Hepatocyte (in vitro differentiated cells): ENCODE data around the gene TCF7L1. TPM values are rescaled to one million over a fixed set of nuclear protein-coding genes. Genes with fewer than 3 reads are reported as not detected.

Experiments used
- DNase-seq: peaks from one replicate; pipeline ENCODE4 v3.0.0-alpha.2; 2016; ENCODE audit warnings: low spot score
- H2AFZ ChIP-seq: fragments of 200-600 bp; sonication (generic); 2 replicates; pipeline ENCODE4 v1.6.0; 2016; ENCODE audit warnings: antibody characterized with exemption, mild to moderate bottlenecking
- H3K27ac ChIP-seq: fragments of 200-600 bp; sonication (generic); 2 replicates; pipeline ENCODE4 v1.5.1; 2016; ENCODE audit warnings: mild to moderate bottlenecking
- H3K27me3 ChIP-seq: fragments of 200-600 bp; sonication (generic); 2 replicates; pipeline ENCODE4 v1.6.1; 2016
- H3K36me3 ChIP-seq: fragments of 200-600 bp; sonication (generic); replicated peaks from 2 replicates; pipeline ENCODE4 v1.5.1; 2016; ENCODE audit warnings: low read depth; ENCODE audit not compliant: insufficient read depth
- H3K4me1 ChIP-seq: fragments of 200-600 bp; sonication (generic); 2 replicates; pipeline ENCODE4 v1.5.1; 2016; ENCODE audit warnings: mild to moderate bottlenecking, moderate library complexity; ENCODE audit not compliant: insufficient read depth
- H3K4me2 ChIP-seq: fragments of 200-600 bp; sonication (generic); 2 replicates; pipeline ENCODE4 v1.6.0; 2016
- H3K4me3 ChIP-seq: fragments of 200-600 bp; sonication (generic); 2 replicates; pipeline ENCODE4 v1.5.1; 2016; ENCODE audit warnings: mild to moderate bottlenecking
- H3K79me2 ChIP-seq: fragments of 200-600 bp; sonication (generic); 2 replicates; pipeline ENCODE4 v1.6.0; 2017; ENCODE audit warnings: mild to moderate bottlenecking
- H3K9me2 ChIP-seq: fragments of 200-600 bp; sonication (generic); replicated peaks from 2 replicates; pipeline ENCODE4 v1.6.0; 2017; ENCODE audit warnings: mild to moderate bottlenecking; ENCODE audit not compliant: insufficient read depth
- H3K9me3 ChIP-seq: fragments of 200-600 bp; sonication (generic); 2 replicates; pipeline ENCODE4 v1.5.1; 2016; ENCODE audit warnings: low read depth, mild to moderate bottlenecking
- H4K20me1 ChIP-seq: fragments of 200-600 bp; sonication (generic); 2 replicates; pipeline ENCODE4 v1.6.0; 2016; ENCODE audit warnings: mild to moderate bottlenecking; ENCODE audit not compliant: insufficient read depth, poor library complexity, severe bottlenecking
- CTCF ChIP-seq: fragments of 200-600 bp; sonication (generic); IDR thresholded peaks from 2 replicates; pipeline ENCODE4 v1.5.1; 2016; ENCODE audit warnings: antibody characterized with exemption, mild to moderate bottlenecking; ENCODE audit not compliant: poor library complexity
- EZH2 ChIP-seq: fragments of 200-600 bp; sonication (generic); IDR thresholded peaks from 2 replicates; pipeline ENCODE4 v1.6.1; 2016; ENCODE audit warnings: antibody characterized with exemption, mild to moderate bottlenecking, borderline replicate concordance
- EZH2phosphoT487 ChIP-seq: fragments of 200-600 bp; sonication (generic); IDR thresholded peaks from one replicate; pipeline ENCODE4 v1.6.1; 2018; ENCODE audit warnings: antibody characterized with exemption, mild to moderate bottlenecking, low read depth, moderate library complexity; ENCODE audit not compliant: unreplicated experiment, severe bottlenecking
- WGBS: methylation state at CpG from one replicate; pipeline ENCODE4 v1.1.6; 2016; ENCODE audit warnings: low lambda C conversion rate; ENCODE audit errors: missing lambda C conversion rate; 5-methylcytosine and 5-hydroxymethylcytosine counted together
- polyA plus RNA-seq: library from polyadenylated mRNA; unstranded; fragments of >200 nt; fragmentation: Nextera tagmentation; extraction: Ambion mirVana; gene quantifications from 2 replicates; pipeline ENCODE4 v1.2.1, GENCODE V29; 2016
- total RNA-seq: library from RNA; depleted of rRNA; stranded (reverse); fragments of >200 nt; gene quantifications from 2 replicates; pipeline ENCODE4 v1.2.3, GENCODE V29; 2014

Gene TCF7L1
- total and polyA plus RNA-seq, 2 experiments from 2014 or later: 3.7 to 20.6 TPM

GRCh38 chr2:85166021-85166420 lies 32.8 kb downstream of the TCF7L1 start:
- 86% methylated on average over 1 of the region's 1 CpG for WGBS
- peaks cover 97% of the 10 kb centered on the region for H3K79me2 ChIP-seq
- H2AFZ ChIP-seq: no peak overlapping the region
- H4K20me1 ChIP-seq: peaks cover 46% of the 10 kb centered on the region
- no peak for DNase-seq
- peaks cover 22% of the 10 kb centered on the region for H3K4me1 ChIP-seq
- no peaks in the 10 kb centered on the region for H3K9me3 ChIP-seq
- TF ChIP-seq EZH2: no peak
- no peak for TF ChIP-seq EZH2phosphoT487
- no peaks in the 10 kb centered on the region for H3K9me2 ChIP-seq
- H3K27me3 ChIP-seq: no peaks in the 10 kb centered on the region
- H3K36me3 ChIP-seq: no peaks in the 10 kb centered on the region
- H3K4me3 ChIP-seq: no peak overlapping the region
- H3K27ac ChIP-seq: no peak overlapping the region
- no peak overlapping the region for H3K4me2 ChIP-seq

- Histone ChIP-seq H3K4me2 (no peak overlapping the region), H3K9me3 (no peaks in the 10 kb centered on the region), H2AFZ (no peak overlapping the region), H3K4me3 (no peak overlapping the region), H3K4me1 (peaks cover 17% of the 10 kb centered on the region), H3K36me3 (no peaks in the 10 kb centered on the region), H4K20me1 (peaks cover 31% of the 10 kb centered on the region), H3K27me3 (no peaks in the 10 kb centered on the region), H3K9me2 (no peaks in the 10 kb centered on the region), H3K27ac (no peak overlapping the region), H3K79me2 (peaks cover 97% of the 10 kb centered on the region)
- TF ChIP-seq EZH2 (no peak), EZH2phosphoT487 (no peak), CTCF (no peak)
- DNase-seq: no peak
- 95% methylated on average over 10 of the region's 10 CpGs for WGBS
Observed at GRCh38 chr2:85167479-85167878, 34.3 kb downstream of the TCF7L1 start.

GRCh38 chr2:85168942-85169341 lies 35.8 kb downstream of the TCF7L1 start:
- Histone ChIP-seq H3K9me3 (no peaks in the 10 kb centered on the region), H3K4me1 (peaks cover 3% of the 10 kb centered on the region), H2AFZ (no peak overlapping the region), H3K4me2 (no peak overlapping the region), H4K20me1 (peaks cover 17% of the 10 kb centered on the region), H3K27me3 (no peaks in the 10 kb centered on the region), H3K4me3 (no peak overlapping the region), H3K9me2 (no peaks in the 10 kb centered on the region), H3K79me2 (peaks cover 97% of the 10 kb centered on the region), H3K36me3 (no peaks in the 10 kb centered on the region), H3K27ac (no peak overlapping the region)
- no peak for TF ChIP-seq CTCF
- no peak for TF ChIP-seq EZH2
- TF ChIP-seq EZH2phosphoT487: no peak
- 97% methylated on average over 3 of the region's 3 CpGs for WGBS
- no peak for DNase-seq

- peaks cover under 1% of the 10 kb centered on the region for H3K4me1 ChIP-seq
- no peaks in the 10 kb centered on the region for H3K9me3 ChIP-seq
- H3K27ac ChIP-seq: no peak overlapping the region
- no peaks in the 10 kb centered on the region for H3K27me3 ChIP-seq
- TF ChIP-seq EZH2: no peak
- TF ChIP-seq EZH2phosphoT487: no peak
- no peak for TF ChIP-seq CTCF
- 85% methylated on average over 3 of the region's 3 CpGs for WGBS
- no peak overlapping the region for H3K4me3 ChIP-seq
- DNase-seq: no peak
- peaks cover 15% of the 10 kb centered on the region for H4K20me1 ChIP-seq
- no peaks in the 10 kb centered on the region for H3K36me3 ChIP-seq
- H3K79me2 ChIP-seq: peaks cover 97% of the 10 kb centered on the region
- no peak overlapping the region for H3K4me2 ChIP-seq
- no peak overlapping the region for H2AFZ ChIP-seq
- no peaks in the 10 kb centered on the region for H3K9me2 ChIP-seq
Observed at GRCh38 chr2:85169581-85169980, 36.4 kb downstream of the TCF7L1 start.
